CD4-positive, alpha-beta T cell treated with Interferon alpha-2 for 1 hour (primary cell): ENCODE data around the gene CDKN2B-AS1.
A peak's percentile ranks its signal among the peaks of the same experiment; 100 is the strongest.

ENCODE experiments used
- DNase-seq, 2 donors: peaks; one replicate each; pipeline ENCODE4 v3.0.0-alpha.2; 2020 to 2022

Gene CDKN2B-AS1

GRCh38 chr9:22120595-22120994, 126.0 kb downstream of the CDKN2B-AS1 start:
- no peak for DNase-seq

GRCh38 chr9:22124263-22125011, 129.8 kb downstream of the CDKN2B-AS1 start:
- DNase-seq: no peak

- DNase-seq: no peak
These were observed 134.5 kb downstream of the CDKN2B-AS1 start for GRCh38 chr9:22129133-22129532.

DNA sequence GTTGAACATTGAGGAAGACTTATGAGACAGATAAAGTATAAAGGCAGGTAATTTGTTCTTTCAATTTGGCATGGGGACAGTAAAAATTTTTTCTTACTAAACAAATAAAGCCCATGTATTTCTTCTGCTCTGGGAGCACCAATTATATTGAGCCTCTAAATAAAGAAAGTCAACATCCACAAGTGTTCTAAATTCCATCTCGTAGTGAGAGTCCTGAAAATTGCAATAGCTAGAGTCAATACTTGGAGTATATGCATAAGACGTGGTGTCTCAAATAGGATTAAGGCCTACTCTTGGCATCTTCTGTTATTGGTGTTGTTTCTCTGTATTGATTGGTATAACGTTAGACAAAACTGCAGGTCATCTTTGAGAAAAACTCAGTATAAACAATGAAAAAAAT, 135.0 kb downstream of the CDKN2B-AS1 start:
- no peak for DNase-seq

DNA sequence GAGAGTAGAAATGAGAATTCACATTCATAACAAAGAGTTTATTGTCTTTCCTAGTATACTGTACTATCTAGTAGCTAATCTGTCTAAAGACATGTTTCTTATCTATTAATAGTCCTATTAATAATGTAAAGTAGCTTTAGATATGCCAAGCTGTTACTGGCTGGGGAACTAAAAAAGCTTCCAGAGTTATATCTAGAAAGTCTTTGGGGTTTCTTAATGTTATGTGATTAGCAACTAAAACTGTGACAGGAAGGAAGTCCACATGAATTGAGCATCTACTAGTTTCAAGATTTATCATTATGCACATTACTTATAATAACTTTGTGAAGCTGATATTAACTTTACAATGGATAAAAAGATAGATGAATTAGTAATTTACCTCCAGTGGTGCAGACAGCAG, 137.2 kb downstream of the CDKN2B-AS1 start:
- no peak for DNase-seq

GRCh38 chr9:22134390-22134789, 139.8 kb downstream of the CDKN2B-AS1 start:
- no peak for DNase-seq

DNA sequence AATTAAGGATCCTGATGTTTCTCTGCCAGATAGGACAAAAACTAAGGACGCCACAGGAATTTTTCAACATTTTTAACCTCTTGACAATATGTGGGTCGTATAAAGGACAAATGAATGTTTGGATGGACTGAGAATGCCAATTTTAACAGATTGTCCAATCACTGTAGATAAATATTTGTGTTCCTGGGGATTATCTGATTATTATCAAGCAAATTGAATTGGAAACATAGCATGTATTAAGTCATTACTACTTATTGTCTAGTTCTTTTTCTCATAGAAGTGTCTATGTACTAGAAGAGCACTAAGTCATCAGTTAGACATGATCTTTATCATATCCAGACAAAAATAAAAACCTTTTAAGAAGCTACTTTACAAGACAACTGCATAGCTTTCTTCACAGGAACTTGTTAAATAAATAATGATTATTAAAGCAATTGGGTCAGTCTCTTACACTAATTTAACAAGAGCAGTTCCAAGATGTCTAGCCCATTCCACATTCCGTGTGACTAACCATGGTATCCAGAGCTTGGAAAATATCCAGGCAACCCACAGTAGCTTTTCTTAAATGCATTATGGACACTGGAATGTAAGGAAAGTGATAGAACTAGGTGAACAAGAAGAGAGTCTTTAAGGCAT, 142.0 kb downstream of the CDKN2B-AS1 start:
- no peak for DNase-seq

DNA sequence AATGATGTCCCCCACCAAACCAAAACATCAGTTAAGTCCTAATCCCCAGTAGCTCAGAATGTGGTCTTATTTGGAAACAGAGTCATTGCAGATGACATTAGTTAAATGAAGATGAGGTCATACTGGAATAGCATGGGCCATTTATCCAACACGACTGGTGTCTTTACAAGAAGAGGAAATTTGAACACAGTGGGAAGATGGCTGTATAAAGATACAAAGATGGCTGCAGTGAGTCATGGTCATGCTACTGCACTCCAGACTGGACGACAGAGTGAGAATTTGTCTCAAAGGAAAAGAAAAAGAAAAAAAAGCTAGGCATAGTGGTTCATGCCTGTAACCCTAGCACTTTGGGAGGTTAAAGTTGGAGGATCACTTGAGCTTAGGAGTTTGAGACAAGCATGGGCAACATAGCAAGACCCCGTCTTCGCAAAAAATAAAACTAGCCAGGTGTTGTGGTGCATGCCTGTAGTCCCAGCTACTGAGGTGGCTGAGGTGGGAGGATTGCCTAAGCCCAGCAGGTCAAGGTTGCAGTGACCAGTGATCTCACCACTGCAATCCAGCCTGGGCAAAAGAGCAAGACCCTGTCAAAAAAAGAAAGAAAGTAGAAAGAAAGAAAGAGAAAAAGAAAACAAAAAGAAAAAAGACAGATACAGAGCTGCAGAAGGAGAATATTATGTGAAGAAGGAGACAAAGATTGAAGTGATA, 144.5 kb downstream of the CDKN2B-AS1 start:
- DNase-seq: no peak

GRCh38 chr9:22141908-22142307, 147.3 kb downstream of the CDKN2B-AS1 start:
- no peak for DNase-seq

DNA sequence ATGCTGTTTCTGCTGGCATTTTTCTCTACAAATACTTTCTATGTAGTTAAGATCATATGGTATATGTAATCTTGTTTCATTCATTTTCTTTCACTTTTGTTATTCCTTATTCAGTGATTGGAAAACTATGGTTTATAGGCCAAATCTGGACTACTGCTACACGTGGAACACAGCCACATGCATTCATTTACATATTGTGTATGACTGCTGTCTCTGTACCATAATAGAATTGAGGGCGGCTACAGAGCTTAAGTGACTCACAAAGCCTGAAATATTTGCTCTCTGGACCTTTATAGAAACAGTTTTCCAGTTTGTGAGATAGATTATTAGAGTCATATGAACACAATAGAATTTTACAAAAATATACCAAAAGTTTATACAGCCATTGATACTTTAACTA, 148.1 kb downstream of the CDKN2B-AS1 start:
- no peak for DNase-seq

DNA sequence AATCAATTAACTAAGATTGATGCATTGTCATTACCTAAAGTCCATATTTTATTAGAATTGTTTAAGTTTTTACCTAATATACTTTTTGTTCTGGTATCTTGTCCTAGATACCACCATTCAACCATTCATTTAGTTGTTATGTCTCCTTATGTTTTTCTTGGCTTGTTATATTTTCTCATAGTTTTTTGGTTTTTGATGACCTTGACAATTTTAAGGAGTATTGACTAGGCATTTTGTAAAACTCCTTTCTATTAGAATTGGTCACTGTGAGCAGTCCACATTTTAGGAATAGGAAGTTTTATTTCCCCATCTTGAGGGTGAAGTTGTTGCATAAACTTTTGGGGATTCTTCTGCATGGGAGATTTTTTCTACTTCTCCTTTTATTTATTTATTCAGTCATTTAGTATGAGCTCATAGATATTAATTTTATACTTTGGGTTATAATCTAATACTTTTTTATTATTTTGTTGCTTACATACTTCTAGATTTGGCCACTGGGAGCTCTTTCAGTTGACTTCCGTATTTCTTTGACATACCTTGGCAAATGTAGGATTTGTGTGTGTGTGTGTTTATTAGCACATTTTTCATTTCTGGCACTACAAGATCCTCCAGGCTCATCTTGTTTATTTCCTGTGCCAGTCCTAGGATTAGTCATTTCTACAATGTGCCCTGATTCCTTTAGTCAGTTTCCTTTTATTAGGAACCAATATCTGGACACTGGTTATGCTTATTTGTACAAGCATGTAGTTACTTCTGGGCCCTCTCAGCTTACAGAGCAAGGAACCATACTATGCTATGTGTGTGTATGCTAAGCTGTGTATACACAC, 149.4 kb downstream of the CDKN2B-AS1 start:
- DNase-seq: no peak

DNA sequence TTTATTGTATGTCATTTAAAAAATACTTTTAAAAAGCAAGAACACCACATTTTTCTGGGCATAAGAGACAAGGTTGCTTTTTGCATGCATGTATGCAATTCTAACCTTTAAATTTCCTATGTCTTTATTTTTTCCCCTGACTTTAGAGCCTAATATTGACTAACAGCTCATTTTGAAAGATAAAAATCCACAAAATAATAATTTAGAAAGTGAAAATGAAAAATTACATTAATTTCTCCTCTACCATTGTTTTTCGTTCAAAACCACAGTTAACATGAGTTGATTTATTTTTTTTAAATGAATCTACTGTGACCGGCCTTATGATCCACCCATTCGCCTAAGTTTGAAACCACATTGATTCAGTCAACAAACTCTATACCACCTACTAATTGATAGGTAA, 152.0 kb downstream of the CDKN2B-AS1 start:
- DNase-seq: no peak

DNA sequence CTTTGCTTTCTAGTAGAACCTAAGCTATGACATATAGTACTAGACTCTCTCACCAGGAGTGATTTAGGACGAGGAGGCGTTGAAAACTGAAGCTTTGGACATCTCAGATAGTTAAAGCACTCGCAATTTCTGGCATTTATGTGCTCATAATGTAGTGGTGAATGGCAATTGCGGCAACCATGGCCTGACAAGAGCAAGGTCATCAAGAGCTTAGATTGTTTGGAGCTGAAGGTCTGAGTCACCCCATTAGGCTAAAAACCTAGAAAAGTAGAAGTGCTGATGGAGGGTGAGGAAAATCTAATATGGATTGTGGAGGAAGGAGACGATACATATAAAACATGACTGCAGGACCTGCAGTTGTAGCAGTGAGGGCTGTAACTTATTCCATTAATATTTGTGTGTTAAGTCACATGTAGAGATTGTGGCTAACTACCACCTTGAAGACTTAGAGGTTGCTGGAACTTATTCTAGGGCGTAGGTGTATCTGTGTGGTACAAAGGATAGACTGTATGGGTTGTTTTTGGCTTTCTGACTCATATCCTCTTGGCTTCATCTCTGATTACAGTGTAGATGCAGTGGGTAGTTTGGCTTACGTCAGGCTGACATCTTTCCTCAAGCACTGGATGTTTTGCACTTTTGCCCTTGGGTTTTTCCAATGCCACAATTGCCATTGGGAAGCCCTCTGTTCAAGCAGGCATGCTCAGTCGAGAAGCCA, 153.4 kb downstream of the CDKN2B-AS1 start:
- DNase-seq: peak in 1 of 2 donors; percentile 24

GRCh38 chr9:22148528-22148875, 153.9 kb downstream of the CDKN2B-AS1 start:
- no peak for DNase-seq

DNA sequence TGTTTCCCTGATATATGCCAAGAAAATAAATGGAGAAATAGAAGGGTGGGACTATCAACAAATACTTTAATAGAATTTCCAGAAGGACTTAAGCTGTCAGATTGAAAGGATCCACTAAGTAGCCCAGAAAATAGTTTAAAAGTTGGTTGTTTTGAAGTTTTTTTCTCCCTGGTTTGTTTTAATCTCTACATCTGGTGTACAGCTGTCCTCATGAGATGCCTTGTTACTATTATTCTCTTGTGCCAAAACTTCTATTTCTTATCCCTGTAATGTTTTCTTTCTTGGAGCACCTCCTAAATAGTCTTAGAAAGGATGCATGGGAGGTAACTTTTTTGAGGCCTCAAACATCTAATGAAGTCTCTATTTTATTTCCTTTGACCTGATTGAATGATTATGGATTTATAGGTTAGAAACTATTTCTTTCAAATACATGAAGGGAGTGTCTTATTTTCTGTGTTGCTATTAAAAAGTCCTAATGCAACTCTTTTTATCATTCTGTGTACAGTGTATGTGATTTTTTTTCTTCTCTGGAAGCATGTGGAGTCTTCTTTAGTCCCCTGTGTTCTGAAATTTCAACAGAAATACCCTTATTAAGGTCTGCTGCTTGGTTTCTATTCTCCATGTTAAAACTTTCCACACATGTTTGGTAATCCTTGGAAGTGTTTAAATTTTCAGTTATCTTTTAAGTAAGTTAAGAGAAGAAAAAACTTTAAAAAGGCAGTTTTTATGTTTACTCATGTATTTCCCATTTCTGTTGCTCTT, 154.5 kb downstream of the CDKN2B-AS1 start:
- no peak for DNase-seq

- DNase-seq: no peak
These were observed 159.5 kb downstream of the CDKN2B-AS1 start for GRCh38 chr9:22154064-22154463.

DNA sequence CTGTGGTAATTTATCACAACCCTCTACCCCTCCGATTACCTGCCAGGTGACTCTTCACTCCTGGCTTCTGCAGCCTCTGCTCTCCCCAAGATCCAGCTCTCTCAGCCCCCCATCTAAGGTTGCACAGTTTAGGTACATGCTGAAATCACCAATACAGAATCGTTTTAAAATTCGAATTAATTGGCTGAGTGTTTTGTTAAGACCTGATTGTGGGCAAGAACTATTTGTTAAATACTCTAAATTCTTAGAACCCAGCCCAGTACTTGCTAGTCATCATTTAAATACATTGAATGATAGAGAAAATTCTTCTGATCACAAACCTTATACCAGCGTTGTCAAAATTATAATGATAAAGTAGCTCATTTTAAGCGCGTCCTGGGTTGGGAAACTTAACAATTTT, 162.0 kb downstream of the CDKN2B-AS1 start:
- no peak for DNase-seq

GRCh38 chr9:22157276-22157675, 162.7 kb downstream of the CDKN2B-AS1 start:
- no peak for DNase-seq

- DNase-seq: no peak
These were observed 163.2 kb downstream of the CDKN2B-AS1 start for GRCh38 chr9:22157828-22158227.

GRCh38 chr9:22158271-22158670, 163.7 kb downstream of the CDKN2B-AS1 start:
- no peak for DNase-seq

DNA sequence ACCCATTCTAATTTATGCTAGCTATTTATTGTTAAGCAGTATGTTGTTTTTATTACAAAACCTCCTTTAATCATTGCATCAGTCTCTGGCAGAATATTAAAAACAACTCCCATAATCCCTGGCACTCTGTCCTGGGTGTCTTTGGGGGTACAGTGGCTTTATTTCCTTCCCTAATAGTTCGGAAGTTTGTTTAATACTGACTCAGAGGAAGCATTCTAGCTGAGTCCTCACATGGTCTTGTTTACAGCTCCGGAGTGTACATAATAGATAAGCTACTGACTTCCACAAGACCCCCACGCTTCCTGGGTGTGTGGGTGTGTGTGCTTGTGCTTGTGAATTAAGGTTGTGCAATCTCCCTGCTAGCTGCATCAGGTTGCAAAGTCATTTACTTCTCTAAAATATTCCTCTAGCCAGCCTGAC, 164.3 kb downstream of the CDKN2B-AS1 start:
- peak in 1 of 2 donors; percentile 15 for DNase-seq

GRCh38 chr9:22159586-22159985, 165.0 kb downstream of the CDKN2B-AS1 start:
- no peak for DNase-seq
